SH-SY5Y (cell line): ENCODE data around the gene SIAH3.

ENCODE experiments used
- GATA2 ChIP-seq: IDR thresholded peaks from 2 replicates; pipeline ENCODE4 v1.6.1; 2011; ENCODE audit warnings: mild to moderate bottlenecking, low read depth, low read length
- GATA3 ChIP-seq: IDR thresholded peaks from 2 replicates; pipeline ENCODE4 v1.6.1; 2011; ENCODE audit warnings: low read depth, mild to moderate bottlenecking, low read length, moderate library complexity

DNA sequence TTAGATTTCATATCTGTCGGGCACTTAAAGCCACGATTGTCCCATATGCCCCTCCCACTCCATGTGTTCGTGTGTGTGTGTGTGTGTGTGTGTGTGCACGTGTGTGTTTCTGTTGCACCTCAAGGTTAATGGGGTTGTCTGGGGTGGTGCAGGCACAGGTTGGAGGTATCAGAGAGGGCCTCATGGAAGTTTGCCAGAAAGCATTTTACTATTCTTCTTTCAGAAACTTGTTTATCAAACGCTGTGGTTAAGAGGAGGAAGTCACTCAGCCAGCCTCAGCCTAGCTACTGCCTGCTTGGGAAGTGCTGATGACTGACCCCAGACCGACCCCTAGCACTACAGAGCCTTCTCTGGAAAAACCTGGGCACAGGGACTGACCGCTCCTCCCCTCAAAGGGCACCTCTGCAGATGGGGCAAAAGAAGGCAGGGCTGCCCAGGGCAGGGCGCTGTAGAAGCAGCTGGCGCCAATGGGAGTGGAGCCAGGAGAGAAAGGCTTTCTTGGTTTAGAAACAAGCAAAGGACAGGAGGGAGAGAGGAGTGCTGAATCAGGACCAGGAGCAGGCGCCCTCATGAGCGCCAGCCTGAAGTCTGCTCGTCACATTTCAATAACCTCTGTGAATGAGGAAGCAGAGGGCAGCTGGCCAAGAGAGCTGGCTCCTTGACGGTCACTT lies 3.9 kb downstream of the SIAH3 start:
- TF ChIP-seq GATA2 (no peak), GATA3 (no peak)
